ENCODE measurements around the gene ALDH16A1. TPM values are rescaled to one million over a fixed set of nuclear protein-coding genes. Genes with fewer than 3 reads are reported as not detected.

ALDH16A1 gene
- total and polyA plus RNA-seq, 2 donors (not counting 1 experiment from before 2014, with no cell fraction given) = 65.8 to 105 TPM

GRCh38 chr19:49431330-49431749 is 21.7 kb upstream of the ALDH16A1 start:
- H3K4me3 ChIP-seq (ENCODE audit: control extremely low read depth in 1 of 5, extremely low read depth in 1 of 5, insufficient read depth in 1 of 5, low read depth in 2 of 5, low read length in 4 of 5) = no peak overlapping the region
- Mint-ChIP-seq H3K9me3 (ENCODE audit: insufficient read depth) (no peaks in the 10 kb centered on the region), H3K4me1 (peaks cover 53% of the 10 kb centered on the region)

More at GRCh38 chr19:49431330-49431749, 21.7 kb upstream of the ALDH16A1 start:
- H3K27ac Mint-ChIP-seq = no peak overlapping the region
- DNase-seq (peak; percentile 55), ATAC-seq (ENCODE audit: low read depth) (no peak)
- POLR2A ChIA-PET = interaction anchor here (0.6 kb wide), 1 partner anchor 47 kb away, joined by 6 read pairs; no protein-coding TSS in a partner anchor
- WGBS (ENCODE audit: insufficient coverage) = 36% methylated on average over 26 of the region's 29 CpGs
- TF ChIP-seq CTCF (IDR thresholded peaks at IDR 0.05) (no peak), EZH2 (IDR thresholded peaks at IDR 0.05; ENCODE audit: borderline replicate concordance, insufficient read depth, low read depth, low read length, poor library complexity, severe bottlenecking) (no peak)
- CTCF ChIA-PET = interaction anchor here (0.5 to 1.3 kb wide), 7 partner anchors 10 to 210 kb away, joined by 3 to 5 read pairs (median 3); no protein-coding TSS in a partner anchor
- H3K4me1 ChIP-seq (ENCODE audit: control insufficient read depth in 2 of 2, insufficient read depth in 2 of 2, low read length in 2 of 2) = peaks cover 55 to 58% of the 10 kb centered on the region in 2 donors
- H4K20me1 ChIP-seq (ENCODE audit: control insufficient read depth, insufficient read depth, low read length, poor library complexity, severe bottlenecking) = no peaks in the 10 kb centered on the region
- H3K9me3 ChIP-seq (ENCODE audit: control extremely low read depth in 1 of 3, control insufficient read depth in 2 of 3, insufficient read depth in 1 of 3, low read length in 2 of 3) = peaks cover 0 to 71% (median 4%) of the 10 kb centered on the region in 3 donors
- intact Hi-C loops (cut with micrococcal nuclease) = no loop called here
- no peaks in the 10 kb centered on the region for H3K36me3 ChIP-seq (replicated peaks in 1 of 2; ENCODE audit: control extremely low read depth in 1 of 2, control insufficient read depth in 1 of 2, extremely low read depth in 1 of 2, insufficient read depth in 2 of 2, low read length in 1 of 2)
- H2AFZ ChIP-seq (ENCODE audit: insufficient read depth, low read depth, low read length, poor library complexity, severe bottlenecking) = no peak overlapping the region
- H3K79me2 ChIP-seq (ENCODE audit: control insufficient read depth, insufficient read depth, low read length) = no peaks in the 10 kb centered on the region
- H3K27me3 Mint-ChIP-seq = peaks cover 73% of the 10 kb centered on the region
- no peak overlapping the region for H3K27ac ChIP-seq (ENCODE audit: low read length in 2 of 2)
- H3K9ac ChIP-seq (ENCODE audit: low read length) = no peak overlapping the region
- no peak overlapping the region for H3K4me3 Mint-ChIP-seq
- no peak overlapping the region for H3K4me2 ChIP-seq (replicated peaks; ENCODE audit: low read depth, low read length, poor library complexity, severe bottlenecking)
- H3K27me3 ChIP-seq (replicated peaks in 1 of 4; ENCODE audit: control extremely low read depth in 1 of 4, control insufficient read depth in 3 of 4, insufficient read depth in 4 of 4, low read length in 3 of 4) = peaks cover 0 to 100% (median 66%) of the 10 kb centered on the region in 4 experiments

All from B cell (primary cell).